Subcutaneous adipose tissue (tissue), 4 donors: ENCODE measurements around the gene PARP14. TPM values are rescaled to one million over a fixed set of nuclear protein-coding genes. Genes with fewer than 3 reads are reported as not detected.

Experiments
- CTCF ChIP-seq: fragments of 450-650 bp; IDR thresholded peaks from one replicate; pipeline ENCODE4 v1.5.1; 2016; ENCODE audit warnings: low read depth, mild to moderate bottlenecking, control low read depth, antibody characterized with exemption, moderate library complexity
- total RNA-seq, 4 donors: library from RNA; depleted of rRNA; stranded (reverse); fragments of >200 nt; gene quantifications; one replicate each; pipeline ENCODE4 v1.1.0, GENCODE V29; 2016

The PARP14 gene
- total RNA-seq, 4 donors from 2014 or later: 65.2 to 107 (median 85.5) TPM

GRCh38 chr3:122681974-122682409 is 1.4 kb downstream of the PARP14 start:
- TF ChIP-seq CTCF: no peak

DNA sequence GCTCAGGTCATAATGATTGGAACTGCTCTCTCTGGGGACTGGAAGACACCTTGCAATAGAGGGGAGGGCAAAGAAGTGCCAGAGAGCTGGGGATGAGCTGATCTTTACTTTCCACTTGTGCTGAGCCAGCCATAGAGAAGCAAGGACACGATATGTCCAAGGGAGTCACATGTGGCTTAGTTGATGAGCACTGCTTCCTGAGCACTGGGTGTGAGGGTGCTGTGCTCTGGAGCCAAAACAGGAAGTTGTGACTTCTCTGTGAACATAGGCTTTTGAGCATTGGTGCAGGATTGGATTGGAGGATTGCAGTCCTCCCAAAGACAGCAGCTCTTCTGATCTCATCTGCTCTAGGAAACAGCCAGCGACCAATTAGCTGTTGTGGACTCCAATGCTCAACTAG is 6.7 kb downstream of the PARP14 start:
- TF ChIP-seq CTCF: no peak

DNA sequence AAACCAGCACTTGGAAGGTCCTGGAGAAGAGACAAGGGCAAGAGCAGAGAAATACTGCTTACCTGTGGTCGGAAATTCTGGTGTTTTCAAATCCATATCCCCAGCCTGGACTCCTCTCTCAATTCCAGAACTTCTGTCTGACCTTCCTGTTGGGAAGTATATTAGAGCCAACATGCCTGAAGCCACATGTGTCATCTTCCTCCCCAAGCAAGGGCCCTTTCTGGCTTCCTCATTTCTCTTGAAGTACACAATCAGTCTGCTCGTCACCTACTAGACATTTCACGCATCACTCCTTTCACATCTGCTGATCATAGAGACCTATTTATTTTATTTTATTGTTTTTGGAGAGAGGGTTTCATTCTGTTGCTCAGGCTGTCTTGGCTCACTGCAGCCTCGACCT is 8.4 kb downstream of the PARP14 start:
- no peak for TF ChIP-seq CTCF

- TF ChIP-seq CTCF: no peak
Observed at GRCh38 chr3:122689587-122689986, 8.9 kb downstream of the PARP14 start.

- TF ChIP-seq CTCF: no peak
Observed at GRCh38 chr3:122690096-122690495, 9.5 kb downstream of the PARP14 start.

- no peak for TF ChIP-seq CTCF
Observed at GRCh38 chr3:122691195-122691594, 10.6 kb downstream of the PARP14 start.

GRCh38 chr3:122692674-122693073 is 12.0 kb downstream of the PARP14 start:
- TF ChIP-seq CTCF: no peak
